Measurements from ENCODE around the gene CCDC148. TPM values are rescaled to one million over a fixed set of nuclear protein-coding genes. Genes with fewer than 3 reads are reported as not detected.

CCDC148 gene
- polyA plus RNA-seq, 3 donors: not detected

DNA sequence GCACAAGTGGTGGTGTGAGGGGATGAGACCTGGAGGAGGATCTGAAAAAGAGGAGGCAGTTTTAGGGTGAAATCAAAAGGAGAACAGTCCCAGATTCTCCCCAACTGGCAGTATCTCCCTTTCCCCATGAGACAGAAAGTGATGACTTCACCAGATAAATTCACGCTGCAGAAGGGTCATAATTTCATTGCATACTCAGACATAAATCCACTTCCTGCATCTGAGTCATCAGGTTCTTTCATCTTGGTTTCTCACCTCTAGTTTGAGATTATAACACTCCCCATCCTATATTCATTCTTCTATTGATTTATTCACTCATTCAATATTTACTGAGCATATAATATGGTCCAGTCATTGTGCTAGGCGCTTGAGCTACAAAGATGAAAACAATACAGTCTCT, 64.7 kb downstream of the CCDC148 start:
- H3K27me3 ChIP-seq (ENCODE audit: control insufficient read depth in 2 of 2, insufficient read depth in 2 of 2, low read length in 2 of 2): no peaks in the 10 kb centered on the region
- intact Hi-C loops (cut with micrococcal nuclease): no loop called here
- H3K27ac Mint-ChIP-seq: no peak overlapping the region
- no peak overlapping the region for H2AFZ ChIP-seq (ENCODE audit: insufficient read depth, low read depth, low read length, poor library complexity, severe bottlenecking)
- H4K20me1 ChIP-seq (ENCODE audit: insufficient read depth, low read length): no peaks in the 10 kb centered on the region
- 50% methylated on average over 1 of the region's 2 CpGs for WGBS (ENCODE audit: insufficient coverage)
- DNase-seq: no peak
- no peaks in the 10 kb centered on the region for H3K36me3 ChIP-seq (replicated peaks in 1 of 2; ENCODE audit: control insufficient read depth in 1 of 2, insufficient read depth in 2 of 2, low read length in 2 of 2)
- H3K27me3 Mint-ChIP-seq (ENCODE audit: low read depth in 3 of 3): peaks cover 0 to 1% (median 0%) of the 10 kb centered on the region in 3 donors
- H3K4me1 Mint-ChIP-seq: no peaks in the 10 kb centered on the region
- H3K9me3 Mint-ChIP-seq: peaks cover 0 to 6% (median 1%) of the 10 kb centered on the region in 7 donors
- no peak overlapping the region for H3K27ac ChIP-seq (ENCODE audit: low read depth in 1 of 2, low read length in 2 of 2)
- no peak overlapping the region for H3K9ac ChIP-seq (ENCODE audit: insufficient read depth, low read length, poor library complexity, severe bottlenecking)
- no peaks in the 10 kb centered on the region for H3K4me1 ChIP-seq (ENCODE audit: control insufficient read depth in 1 of 2, insufficient read depth in 2 of 2, low read length in 2 of 2)
- no peaks in the 10 kb centered on the region for H3K9me3 ChIP-seq (replicated peaks in 1 of 2; ENCODE audit: control insufficient read depth in 1 of 2, insufficient read depth in 1 of 2, low read length in 2 of 2)
- no peaks in the 10 kb centered on the region for H3K79me2 ChIP-seq (ENCODE audit: insufficient read depth, low read length)
- H3K4me3 Mint-ChIP-seq: no peak overlapping the region
- TF ChIP-seq, protein P1, sequence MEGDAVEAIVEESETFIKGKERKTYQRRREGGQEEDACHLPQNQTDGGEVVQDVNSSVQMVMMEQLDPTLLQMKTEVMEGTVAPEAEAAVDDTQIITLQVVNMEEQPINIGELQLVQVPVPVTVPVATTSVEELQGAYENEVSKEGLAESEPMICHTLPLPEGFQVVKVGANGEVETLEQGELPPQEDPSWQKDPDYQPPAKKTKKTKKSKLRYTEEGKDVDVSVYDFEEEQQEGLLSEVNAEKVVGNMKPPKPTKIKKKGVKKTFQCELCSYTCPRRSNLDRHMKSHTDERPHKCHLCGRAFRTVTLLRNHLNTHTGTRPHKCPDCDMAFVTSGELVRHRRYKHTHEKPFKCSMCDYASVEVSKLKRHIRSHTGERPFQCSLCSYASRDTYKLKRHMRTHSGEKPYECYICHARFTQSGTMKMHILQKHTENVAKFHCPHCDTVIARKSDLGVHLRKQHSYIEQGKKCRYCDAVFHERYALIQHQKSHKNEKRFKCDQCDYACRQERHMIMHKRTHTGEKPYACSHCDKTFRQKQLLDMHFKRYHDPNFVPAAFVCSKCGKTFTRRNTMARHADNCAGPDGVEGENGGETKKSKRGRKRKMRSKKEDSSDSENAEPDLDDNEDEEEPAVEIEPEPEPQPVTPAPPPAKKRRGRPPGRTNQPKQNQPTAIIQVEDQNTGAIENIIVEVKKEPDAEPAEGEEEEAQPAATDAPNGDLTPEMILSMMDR (IDR thresholded peaks at IDR 0.05): no peak
- no peaks in the 10 kb centered on the region for H3K36me3 Mint-ChIP-seq
- H3K4me2 ChIP-seq (replicated peaks; ENCODE audit: extremely low read depth, low read length, poor library complexity, severe bottlenecking): no peak overlapping the region
- H3K4me3 ChIP-seq (replicated peaks in 1 of 3; ENCODE audit: low read depth in 2 of 3, low read length in 3 of 3): no peak overlapping the region

DNA sequence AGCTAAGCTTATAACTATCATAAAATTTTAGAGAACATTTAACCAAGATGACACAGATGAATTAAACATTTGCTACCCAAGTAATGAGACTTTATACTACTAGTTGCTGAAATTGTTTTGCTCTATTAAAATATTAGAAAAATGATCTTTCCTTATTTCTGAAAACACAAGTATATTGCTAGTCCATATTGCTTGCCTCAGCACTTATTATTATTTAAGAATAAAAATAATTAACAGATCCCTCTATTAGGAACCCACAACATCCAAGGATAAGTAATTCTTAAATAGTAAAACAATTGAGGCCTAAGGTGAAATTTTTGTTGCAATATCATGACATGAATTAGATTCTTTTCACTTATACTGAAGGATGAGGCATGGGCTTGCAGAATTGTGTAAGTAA, 65.2 kb downstream of the CCDC148 start:
- Mint-ChIP-seq H3K36me3 (no peaks in the 10 kb centered on the region), H3K4me1 (no peaks in the 10 kb centered on the region), H3K4me3 (no peak overlapping the region), H3K27me3 (ENCODE audit: low read depth in 3 of 3) (peaks cover 0 to 2% (median 1%) of the 10 kb centered on the region in 3 donors), H3K27ac (no peak overlapping the region), H3K9me3 (peaks cover 0 to 5% (median 0%) of the 10 kb centered on the region in 7 donors)
- H3K4me2 ChIP-seq (replicated peaks; ENCODE audit: extremely low read depth, low read length, poor library complexity, severe bottlenecking): no peak overlapping the region
- no peaks in the 10 kb centered on the region for H3K4me1 ChIP-seq (ENCODE audit: control insufficient read depth in 1 of 2, insufficient read depth in 2 of 2, low read length in 2 of 2)
- no peak overlapping the region for H3K4me3 ChIP-seq (replicated peaks in 1 of 3; ENCODE audit: low read depth in 2 of 3, low read length in 3 of 3)
- H3K9ac ChIP-seq (ENCODE audit: insufficient read depth, low read length, poor library complexity, severe bottlenecking): no peak overlapping the region
- H3K9me3 ChIP-seq (replicated peaks in 1 of 2; ENCODE audit: control insufficient read depth in 1 of 2, insufficient read depth in 1 of 2, low read length in 2 of 2): no peaks in the 10 kb centered on the region
- no peaks in the 10 kb centered on the region for H3K36me3 ChIP-seq (replicated peaks in 1 of 2; ENCODE audit: control insufficient read depth in 1 of 2, insufficient read depth in 2 of 2, low read length in 2 of 2)
- H4K20me1 ChIP-seq (ENCODE audit: insufficient read depth, low read length): no peaks in the 10 kb centered on the region
- no peak overlapping the region for H3K27ac ChIP-seq (ENCODE audit: low read depth in 1 of 2, low read length in 2 of 2)
- no peaks in the 10 kb centered on the region for H3K79me2 ChIP-seq (ENCODE audit: insufficient read depth, low read length)
- TF ChIP-seq, protein P1 (IDR thresholded peaks at IDR 0.05): no peak
- H3K27me3 ChIP-seq (ENCODE audit: control insufficient read depth in 2 of 2, insufficient read depth in 2 of 2, low read length in 2 of 2): no peaks in the 10 kb centered on the region
- no peak overlapping the region for H2AFZ ChIP-seq (ENCODE audit: insufficient read depth, low read depth, low read length, poor library complexity, severe bottlenecking)
- DNase-seq: no peak
- intact Hi-C loops (cut with micrococcal nuclease): no loop called here
